ENCODE data around the gene MDM4.

Gene MDM4

DNA sequence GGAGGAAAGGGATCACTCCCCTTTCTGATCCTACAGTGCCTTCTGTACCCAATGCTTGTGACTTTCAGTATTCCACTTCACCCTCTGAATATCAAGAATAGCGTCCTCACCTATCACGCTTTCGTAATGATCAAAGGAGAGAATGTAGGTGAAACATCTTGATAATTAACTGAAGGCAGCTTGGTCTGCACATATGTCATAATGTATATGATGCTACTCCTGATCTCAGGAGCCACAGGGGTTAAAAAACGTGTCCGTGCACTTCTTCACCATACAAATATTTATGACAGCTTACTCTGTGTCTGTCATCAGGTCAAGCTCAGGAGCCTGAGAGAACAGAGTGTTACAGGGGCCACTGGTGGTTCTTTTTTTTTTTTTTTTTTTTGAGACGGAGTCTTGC is 20.4 kb upstream of the MDM4 start:
- in situ Hi-C loops (cut with MboI; ENCODE audit: low sequenced_read_pairs, unreplicated experiment), result no loop called here
- no peak for DNase-seq (ENCODE audit: low spot score)
- TF ChIP-seq, protein P1, sequence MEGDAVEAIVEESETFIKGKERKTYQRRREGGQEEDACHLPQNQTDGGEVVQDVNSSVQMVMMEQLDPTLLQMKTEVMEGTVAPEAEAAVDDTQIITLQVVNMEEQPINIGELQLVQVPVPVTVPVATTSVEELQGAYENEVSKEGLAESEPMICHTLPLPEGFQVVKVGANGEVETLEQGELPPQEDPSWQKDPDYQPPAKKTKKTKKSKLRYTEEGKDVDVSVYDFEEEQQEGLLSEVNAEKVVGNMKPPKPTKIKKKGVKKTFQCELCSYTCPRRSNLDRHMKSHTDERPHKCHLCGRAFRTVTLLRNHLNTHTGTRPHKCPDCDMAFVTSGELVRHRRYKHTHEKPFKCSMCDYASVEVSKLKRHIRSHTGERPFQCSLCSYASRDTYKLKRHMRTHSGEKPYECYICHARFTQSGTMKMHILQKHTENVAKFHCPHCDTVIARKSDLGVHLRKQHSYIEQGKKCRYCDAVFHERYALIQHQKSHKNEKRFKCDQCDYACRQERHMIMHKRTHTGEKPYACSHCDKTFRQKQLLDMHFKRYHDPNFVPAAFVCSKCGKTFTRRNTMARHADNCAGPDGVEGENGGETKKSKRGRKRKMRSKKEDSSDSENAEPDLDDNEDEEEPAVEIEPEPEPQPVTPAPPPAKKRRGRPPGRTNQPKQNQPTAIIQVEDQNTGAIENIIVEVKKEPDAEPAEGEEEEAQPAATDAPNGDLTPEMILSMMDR (IDR thresholded peaks at IDR 0.05; ENCODE audit: borderline replicate concordance, control extremely low read depth, extremely low read depth, insufficient read depth, missing control alignments), result no peak

DNA sequence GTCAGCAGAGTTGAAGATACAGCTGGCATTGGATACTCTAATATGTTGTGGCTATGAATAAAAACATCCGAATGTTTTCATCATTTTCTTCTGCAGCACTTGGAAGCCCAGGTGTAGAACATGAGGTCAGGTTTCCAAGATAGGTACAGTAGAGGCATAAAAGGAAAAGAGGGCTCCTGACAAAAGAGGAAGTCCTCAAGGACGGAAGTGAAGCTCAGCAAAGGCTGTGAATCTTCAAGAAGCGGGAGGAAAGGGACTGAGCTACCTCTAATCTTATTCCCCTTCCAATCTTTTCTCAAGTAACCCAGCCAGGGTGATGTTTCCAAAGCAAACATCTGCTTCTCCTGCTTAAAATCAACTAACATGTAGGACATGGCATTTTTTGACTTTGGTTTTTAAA is 17.2 kb upstream of the MDM4 start:
- no peak for DNase-seq (ENCODE audit: low spot score)
- in situ Hi-C loops (cut with MboI; ENCODE audit: low sequenced_read_pairs, unreplicated experiment), result no loop called here
- TF ChIP-seq, protein P1 (IDR thresholded peaks at IDR 0.05; ENCODE audit: borderline replicate concordance, control extremely low read depth, extremely low read depth, insufficient read depth, missing control alignments), result no peak

DNA sequence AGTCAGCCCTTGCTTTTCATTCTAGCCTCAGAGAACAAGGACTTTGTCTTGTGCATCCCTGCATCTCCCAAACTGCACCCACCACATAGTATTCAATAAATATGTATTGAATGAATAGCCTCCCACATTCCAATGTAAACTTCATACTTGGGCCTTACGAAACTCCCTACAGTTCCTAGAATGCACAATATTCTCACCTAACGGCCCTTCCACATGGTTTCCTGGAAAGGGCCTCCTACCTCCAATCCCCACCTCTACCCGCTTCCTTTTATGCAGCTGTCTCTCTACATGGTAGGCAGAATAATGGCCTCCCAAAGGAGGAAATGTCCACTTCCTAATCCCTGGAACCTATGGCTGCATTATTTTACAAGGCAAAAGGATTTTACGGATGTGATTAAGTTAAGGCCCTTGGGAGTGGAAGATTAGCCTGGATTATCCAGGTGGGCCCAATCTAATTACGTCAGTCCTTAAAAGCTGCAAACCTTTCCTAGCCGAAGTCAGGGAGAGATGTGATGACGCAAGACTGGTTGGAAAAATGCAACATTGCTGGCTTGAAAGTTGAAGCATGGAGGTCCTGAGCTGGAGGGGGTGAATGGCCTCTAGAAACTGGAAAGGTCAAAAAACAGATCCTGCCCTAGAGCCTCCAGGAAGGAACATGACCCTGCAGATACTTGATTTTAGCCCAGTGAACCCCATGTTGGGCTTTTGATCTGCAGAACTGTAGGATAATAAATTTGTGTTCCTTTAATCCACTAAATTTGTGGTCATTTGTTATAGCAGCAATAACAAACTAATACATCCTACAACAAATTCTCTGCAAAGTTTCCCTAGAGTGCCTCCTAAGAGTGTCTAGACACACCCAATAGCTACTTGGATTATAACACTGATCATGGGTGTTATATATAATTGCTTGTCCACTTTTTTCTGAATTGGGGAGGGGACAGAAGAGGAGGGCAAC is 16.4 kb upstream of the MDM4 start:
- DNase-seq (ENCODE audit: low spot score), result no peak
- TF ChIP-seq, protein P1 (IDR thresholded peaks at IDR 0.05; ENCODE audit: borderline replicate concordance, control extremely low read depth, extremely low read depth, insufficient read depth, missing control alignments), result no peak
- in situ Hi-C loops (cut with MboI; ENCODE audit: low sequenced_read_pairs, unreplicated experiment), result loop anchor here (5.0 kb wide), 1 partner anchor 52 kb away; no protein-coding TSS in a partner anchor

DNA sequence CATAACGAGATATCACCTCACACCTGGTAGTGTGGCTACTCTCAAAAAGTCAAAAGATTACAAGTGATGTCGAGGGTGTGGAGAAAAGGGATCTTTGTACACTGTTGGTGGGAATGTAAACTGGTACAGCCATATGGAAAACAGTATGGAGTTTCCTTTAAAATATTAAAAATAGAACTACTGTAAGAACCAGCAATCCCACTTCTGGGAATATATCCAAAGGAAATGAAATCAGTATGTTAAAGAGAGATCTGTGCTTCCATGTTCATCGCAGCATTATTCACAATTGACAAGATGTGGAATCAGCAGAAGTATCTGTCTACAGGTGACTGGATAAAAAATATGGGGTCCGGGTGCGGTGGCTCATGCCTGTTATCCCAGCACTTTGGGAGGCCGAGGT is 14.0 kb upstream of the MDM4 start:
- in situ Hi-C loops (cut with MboI; ENCODE audit: low sequenced_read_pairs, unreplicated experiment), result loop anchor here (5.0 kb wide), 1 partner anchor 55 kb away; no protein-coding TSS in a partner anchor
- TF ChIP-seq, protein P1 (IDR thresholded peaks at IDR 0.05; ENCODE audit: borderline replicate concordance, control extremely low read depth, extremely low read depth, insufficient read depth, missing control alignments), result no peak
- no peak for DNase-seq (ENCODE audit: low spot score)

DNA sequence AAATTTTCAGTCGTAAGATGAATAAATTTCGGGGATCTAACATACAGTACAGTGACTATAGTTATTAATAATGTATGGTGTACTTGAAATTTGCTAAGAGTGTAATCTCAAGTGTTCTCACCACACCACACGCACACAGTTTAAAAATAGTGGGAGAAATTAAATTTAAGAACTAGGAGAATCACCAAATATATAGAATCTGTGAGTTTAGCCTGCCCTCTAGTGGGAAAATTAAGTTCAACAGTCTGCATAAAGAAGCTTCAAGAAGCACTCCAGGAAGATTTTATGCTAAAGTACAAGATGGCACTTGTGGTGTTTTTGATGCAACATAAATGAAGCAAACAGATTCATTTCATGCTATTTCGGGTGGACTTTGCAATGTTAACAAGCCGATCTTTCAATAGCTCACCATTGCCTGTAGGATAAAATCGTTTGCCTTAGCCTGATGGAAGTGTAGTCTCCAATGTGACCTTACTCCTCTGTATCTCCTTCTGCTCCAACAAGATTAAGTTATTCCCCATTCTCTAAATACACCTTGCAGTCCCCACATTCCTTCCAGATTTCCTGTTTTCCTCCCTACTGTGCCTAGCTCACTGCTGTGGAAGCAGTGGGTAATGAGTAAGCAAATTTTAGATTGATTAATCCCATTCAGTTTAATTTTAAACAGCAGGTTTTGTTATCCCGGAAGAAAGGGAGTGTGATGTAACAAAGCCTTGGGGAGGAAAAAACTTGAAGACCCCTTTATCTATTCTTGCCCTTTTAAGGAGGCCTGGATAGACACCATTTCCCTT is 12.9 kb upstream of the MDM4 start:
- in situ Hi-C loops (cut with MboI; ENCODE audit: low sequenced_read_pairs, unreplicated experiment), result loop anchor here (5.0 kb wide), 1 partner anchor 56 kb away; no protein-coding TSS in a partner anchor
- DNase-seq (ENCODE audit: low spot score), result no peak
- TF ChIP-seq, protein P1 (IDR thresholded peaks at IDR 0.05; ENCODE audit: borderline replicate concordance, control extremely low read depth, extremely low read depth, insufficient read depth, missing control alignments), result peak; percentile 46

DNA sequence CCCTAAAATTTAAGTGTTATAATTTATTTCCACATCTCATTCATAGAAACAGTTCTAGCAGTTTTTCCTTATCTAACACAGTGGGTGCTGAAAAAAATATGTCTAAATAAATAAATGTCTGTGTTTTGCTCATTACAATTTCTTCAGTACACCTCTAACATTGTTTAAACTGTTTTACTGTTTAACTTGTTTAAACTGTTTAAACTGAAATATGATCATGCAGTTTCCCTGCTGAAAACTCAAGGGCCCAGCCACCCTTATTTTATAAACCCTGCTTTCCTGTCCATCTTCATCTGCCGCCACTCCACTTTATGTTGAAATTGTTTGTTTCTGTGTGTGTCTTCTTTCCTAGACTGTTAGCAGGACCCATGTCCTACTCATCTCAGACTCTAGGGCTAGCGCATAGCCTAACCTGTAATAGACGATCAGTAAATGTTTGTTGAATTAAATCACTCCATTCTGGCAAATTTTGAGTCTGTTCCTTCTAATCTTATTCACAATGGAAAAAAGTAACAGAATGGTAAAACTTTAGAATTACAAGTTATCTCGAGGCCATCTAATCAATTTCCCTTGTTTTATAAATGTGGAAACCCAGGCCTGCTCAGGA is 12.2 kb upstream of the MDM4 start:
- in situ Hi-C loops (cut with MboI; ENCODE audit: low sequenced_read_pairs, unreplicated experiment), result loop anchor here (5.0 kb wide), 1 partner anchor 57 kb away; no protein-coding TSS in a partner anchor
- TF ChIP-seq, protein P1 (IDR thresholded peaks at IDR 0.05; ENCODE audit: borderline replicate concordance, control extremely low read depth, extremely low read depth, insufficient read depth, missing control alignments), result no peak
- no peak for DNase-seq (ENCODE audit: low spot score)
